Measurements from ENCODE around the gene RAB29.
"Not testable (repeated sequence)": the region's sequence is repeated elsewhere in the genome, so short reads cannot be mapped to it uniquely, and the experiment has no call there.

RAB29 gene

GRCh38 chr1:205775015-205775716 is at the start of gene RAB29:
TSS of gene RAB29 (minus strand) at chr1:205775482. CDS start at chr1:205774956, 526 bp downstream.
- DNase-seq, result peak; percentile 13 to 92 (median 77)

- no peak for DNase-seq
Measured at GRCh38 chr1:205824180-205824579, 48.9 kb upstream of the RAB29 start.

GRCh38 chr1:205823260-205823659 is 48.0 kb upstream of the RAB29 start:
- not testable (repeated sequence) for DNase-seq

- DNase-seq, result no peak
Measured at GRCh38 chr1:205822397-205822796, 47.1 kb upstream of the RAB29 start.

- DNase-seq, result no peak
Measured at GRCh38 chr1:205817988-205818387, 42.7 kb upstream of the RAB29 start.

- DNase-seq, result no peak
Measured at GRCh38 chr1:205817364-205817763, 42.1 kb upstream of the RAB29 start.

- DNase-seq, result peak in 1 of 56 donors; percentile 33
Measured at GRCh38 chr1:205813755-205814058, 38.4 kb upstream of the RAB29 start.

GRCh38 chr1:205812878-205813754 is 37.8 kb upstream of the RAB29 start, which contains the start of gene SLC41A1:
TSS of gene SLC41A1 (minus strand) at chr1:205813198. CDS start at chr1:205810441, 2,757 bp downstream.
- peak; percentile 71 to 98 (median 95) for DNase-seq

- DNase-seq, result peak in 35 of 56 donors; percentile 39 to 79 (median 62)
Measured at GRCh38 chr1:205812271-205812877, 37.1 kb upstream of the RAB29 start.

GRCh38 chr1:205811660-205812059 is 36.4 kb upstream of the RAB29 start:
- DNase-seq, result peak in 42 of 56 donors; percentile 8 to 73 (median 42)

- peak in 5 of 56 donors; percentile 6 to 22 (median 17) for DNase-seq
Measured at GRCh38 chr1:205810448-205811157, 35.3 kb upstream of the RAB29 start.

- peak in 9 of 56 donors; percentile 9 to 26 (median 21) for DNase-seq
Measured at GRCh38 chr1:205809942-205810345, 34.7 kb upstream of the RAB29 start.

GRCh38 chr1:205809469-205809868 is 34.2 kb upstream of the RAB29 start:
- DNase-seq, result no peak

GRCh38 chr1:205805082-205805711 is 29.9 kb upstream of the RAB29 start:
- peak in 3 of 56 donors; percentile 14 to 19 (median 15) for DNase-seq

- no peak for DNase-seq
Measured at GRCh38 chr1:205804605-205805004, 29.3 kb upstream of the RAB29 start.

- no peak for DNase-seq
Measured at GRCh38 chr1:205803986-205804385, 28.7 kb upstream of the RAB29 start.

- no peak for DNase-seq
Measured at GRCh38 chr1:205802060-205802459, 26.8 kb upstream of the RAB29 start.

- no peak for DNase-seq
Measured at GRCh38 chr1:205800981-205801703, 25.9 kb upstream of the RAB29 start.

- DNase-seq, result peak in 1 of 56 donors; percentile 16
Measured at GRCh38 chr1:205800427-205800826, 25.1 kb upstream of the RAB29 start.

- DNase-seq, result no peak
Measured at GRCh38 chr1:205798577-205798976, 23.3 kb upstream of the RAB29 start.
